H4 (cell line): Measurements from ENCODE around the gene NCS1. TPM values are rescaled to one million over a fixed set of nuclear protein-coding genes. Genes with fewer than 3 reads are reported as not detected.
"Not testable (repeated sequence)": the region's sequence is repeated elsewhere in the genome, so short reads cannot be mapped to it uniquely, and the experiment has no call there.

ENCODE experiments used
- DNase-seq: peaks from one replicate; pipeline ENCODE4 v3.0.0-alpha.2; 2015; ENCODE audit warnings: low spot score
- total RNA-seq: library from RNA; depleted of rRNA; stranded (reverse); fragments of >200 nt; shearing (Covaris generic); gene quantifications from 2 replicates; pipeline ENCODE4 v1.2.3, GENCODE V29; 2014

NCS1 gene
- total RNA-seq, 1 experiment from 2014 or later: 40.3 TPM

- no peak for DNase-seq
These were observed 90.6 kb downstream of the NCS1 start for GRCh38 chr9:130262771-130263170.

GRCh38 chr9:130263601-130264413 is 91.6 kb downstream of the NCS1 start:
- DNase-seq: peak; percentile 49

GRCh38 chr9:130264414-130265350 is 92.5 kb downstream of the NCS1 start:
- no peak for DNase-seq

GRCh38 chr9:130265431-130266235 is 93.4 kb downstream of the NCS1 start, which contains the start of gene HMCN2:
Gene HMCN2, plus strand, starts transcription at chr9:130265760. Its CDS starts 119 bp downstream, at chr9:130265879.
- no peak for DNase-seq

GRCh38 chr9:130266236-130267098 is 94.3 kb downstream of the NCS1 start:
- DNase-seq: no peak

GRCh38 chr9:130267930-130268329 is 95.7 kb downstream of the NCS1 start:
- no peak for DNase-seq

- DNase-seq: no peak
These were observed 96.5 kb downstream of the NCS1 start for GRCh38 chr9:130268521-130269211.

GRCh38 chr9:130271473-130271872 is 99.3 kb downstream of the NCS1 start:
- DNase-seq: no peak

- DNase-seq: no peak
These were observed 103.0 kb downstream of the NCS1 start for GRCh38 chr9:130275156-130275555.

- peak; percentile 71 for DNase-seq
These were observed 103.9 kb downstream of the NCS1 start for GRCh38 chr9:130276121-130276520.

- no peak for DNase-seq
These were observed 104.8 kb downstream of the NCS1 start for GRCh38 chr9:130276955-130277354.

GRCh38 chr9:130277525-130277924 is 105.3 kb downstream of the NCS1 start:
- not testable (repeated sequence) for DNase-seq

GRCh38 chr9:130283539-130284248 is 111.5 kb downstream of the NCS1 start:
- DNase-seq: no peak

GRCh38 chr9:130284249-130284625 is 112.0 kb downstream of the NCS1 start:
- no peak for DNase-seq

GRCh38 chr9:130284690-130285089 is 112.5 kb downstream of the NCS1 start:
- DNase-seq: no peak

- no peak for DNase-seq
These were observed 113.1 kb downstream of the NCS1 start for GRCh38 chr9:130285271-130285670.

- no peak for DNase-seq
These were observed 114.0 kb downstream of the NCS1 start for GRCh38 chr9:130286072-130286770.
